Measurements from ENCODE around the gene GCH1. TPM values are rescaled to one million over a fixed set of nuclear protein-coding genes. Genes with fewer than 3 reads are reported as not detected.

The GCH1 gene
- total and polyA plus RNA-seq, 4 experiments from 2014 or later, result 28.4 to 31.9 (median 30.5) TPM

- Mint-ChIP-seq H3K4me3 (no peak overlapping the region), H3K27ac (peak overlapping the region in 1 of 7 donors; percentile 8), H3K4me1 (peaks cover 0 to 4% (median under 1%) of the 10 kb centered on the region in 4 donors), H3K9me3 (peaks cover 0 to 2% (median 0%) of the 10 kb centered on the region in 8 donors), H3K27me3 (no peaks in the 10 kb centered on the region), H3K36me3 (peaks cover 47 to 48% of the 10 kb centered on the region in 2 donors)
- ChIA-PET POLR2A (ENCODE audit: partially characterized antibody) (no interaction called here), CTCF (ENCODE audit: partially characterized antibody) (no interaction called here)
- intact Hi-C loops (cut with micrococcal nuclease), result loop anchor here (5.0 kb wide), 1 partner anchor 62 kb away; the partner anchor contains the start of gene GCH1
- Histone ChIP-seq H3K4me1 (ENCODE audit: insufficient read depth, low read length) (no peaks in the 10 kb centered on the region), H3K9me3 (ENCODE audit: control insufficient read depth in 1 of 2, low read length in 2 of 2) (no peaks in the 10 kb centered on the region), H3K27ac (ENCODE audit: low read depth, low read length) (no peak overlapping the region), H3K4me3 (ENCODE audit: low read length in 2 of 2) (no peak overlapping the region), H3K27me3 (ENCODE audit: insufficient read depth, low read length) (no peaks in the 10 kb centered on the region), H3K36me3 (ENCODE audit: insufficient read depth, low read length) (peaks cover 11% of the 10 kb centered on the region)
- no peak for DNase-seq
These were observed 61.8 kb downstream of the GCH1 start for GRCh38 chr14:54840798-54841197.

- CTCF ChIA-PET (ENCODE audit: partially characterized antibody), result no interaction called here
These were observed 62.3 kb downstream of the GCH1 start for GRCh38 chr14:54840336-54840735.

GRCh38 chr14:54839701-54840119, 62.9 kb downstream of the GCH1 start:
- Histone ChIP-seq H3K36me3 (ENCODE audit: insufficient read depth, low read length) (peaks cover 11% of the 10 kb centered on the region), H3K27ac (ENCODE audit: low read depth, low read length) (no peak overlapping the region), H3K9me3 (ENCODE audit: control insufficient read depth in 1 of 2, low read length in 2 of 2) (no peaks in the 10 kb centered on the region), H3K4me3 (ENCODE audit: low read length in 2 of 2) (no peak overlapping the region), H3K4me1 (ENCODE audit: insufficient read depth, low read length) (no peaks in the 10 kb centered on the region), H3K27me3 (ENCODE audit: insufficient read depth, low read length) (no peaks in the 10 kb centered on the region)
- peak overlapping the region in 1 of 7 donors; percentile 79 for H3K27ac Mint-ChIP-seq
- ChIA-PET CTCF (ENCODE audit: partially characterized antibody) (no interaction called here), POLR2A (ENCODE audit: partially characterized antibody) (no interaction called here)
- DNase-seq, result no peak
- H3K27me3 Mint-ChIP-seq, result no peaks in the 10 kb centered on the region
- intact Hi-C loops (cut with micrococcal nuclease), result loop anchor here (5.0 kb wide), 1 partner anchor 63 kb away; the partner anchor contains the start of gene GCH1
- peaks cover 0 to 2% (median 0%) of the 10 kb centered on the region in 8 donors for H3K9me3 Mint-ChIP-seq
- H3K36me3 Mint-ChIP-seq, result peaks cover 42 to 44% of the 10 kb centered on the region in 2 donors
- H3K4me3 Mint-ChIP-seq, result no peak overlapping the region
- H3K4me1 Mint-ChIP-seq, result peaks cover 0 to 4% (median under 1%) of the 10 kb centered on the region in 4 donors

More at GRCh38 chr14:54840336-54840735, 62.3 kb downstream of the GCH1 start:
- no peak for DNase-seq
- POLR2A ChIA-PET (ENCODE audit: partially characterized antibody), result no interaction called here
- H3K4me1 Mint-ChIP-seq, result peaks cover 0 to 4% (median under 1%) of the 10 kb centered on the region in 4 donors
- H3K4me1 ChIP-seq (ENCODE audit: insufficient read depth, low read length), result no peaks in the 10 kb centered on the region
- no peak overlapping the region for H3K4me3 ChIP-seq (ENCODE audit: low read length in 2 of 2)
- H3K36me3 ChIP-seq (ENCODE audit: insufficient read depth, low read length), result peaks cover 11% of the 10 kb centered on the region
- H3K4me3 Mint-ChIP-seq, result no peak overlapping the region
- peaks cover 42 to 45% of the 10 kb centered on the region in 2 donors for H3K36me3 Mint-ChIP-seq
- H3K9me3 Mint-ChIP-seq, result peaks cover 0 to 2% (median 0%) of the 10 kb centered on the region in 8 donors
- H3K27me3 ChIP-seq (ENCODE audit: insufficient read depth, low read length), result no peaks in the 10 kb centered on the region
- H3K27ac ChIP-seq (ENCODE audit: low read depth, low read length), result no peak overlapping the region
- intact Hi-C loops (cut with micrococcal nuclease), result loop anchor here (5.0 kb wide), 1 partner anchor 62 kb away; the partner anchor contains the start of gene GCH1
- H3K27ac Mint-ChIP-seq, result peak overlapping the region in 2 of 7 donors; percentile 8 to 42
- no peaks in the 10 kb centered on the region for H3K27me3 Mint-ChIP-seq
- no peaks in the 10 kb centered on the region for H3K9me3 ChIP-seq (ENCODE audit: control insufficient read depth in 1 of 2, low read length in 2 of 2)

- Histone ChIP-seq H3K27ac (ENCODE audit: low read depth, low read length) (no peak overlapping the region), H3K9me3 (ENCODE audit: control insufficient read depth in 1 of 2, low read length in 2 of 2) (no peaks in the 10 kb centered on the region), H3K36me3 (ENCODE audit: insufficient read depth, low read length) (peaks cover 10% of the 10 kb centered on the region), H3K27me3 (ENCODE audit: insufficient read depth, low read length) (no peaks in the 10 kb centered on the region), H3K4me3 (ENCODE audit: low read length in 2 of 2) (no peak overlapping the region), H3K4me1 (ENCODE audit: insufficient read depth, low read length) (no peaks in the 10 kb centered on the region)
- ChIA-PET POLR2A (ENCODE audit: partially characterized antibody) (no interaction called here), CTCF (ENCODE audit: partially characterized antibody) (no interaction called here)
- DNase-seq, result no peak
- peak overlapping the region in 2 of 7 donors; percentile 29 to 79 for H3K27ac Mint-ChIP-seq
- H3K27me3 Mint-ChIP-seq, result no peaks in the 10 kb centered on the region
- peaks cover 0 to 2% (median 0%) of the 10 kb centered on the region in 8 donors for H3K9me3 Mint-ChIP-seq
- H3K36me3 Mint-ChIP-seq, result peaks cover 35 to 37% of the 10 kb centered on the region in 2 donors
- peaks cover 0 to 1% (median 0%) of the 10 kb centered on the region in 4 donors for H3K4me1 Mint-ChIP-seq
- intact Hi-C loops (cut with micrococcal nuclease), result no loop called here
- H3K4me3 Mint-ChIP-seq, result no peak overlapping the region
These were observed 63.6 kb downstream of the GCH1 start for GRCh38 chr14:54838931-54839512.

- H3K4me1 ChIP-seq (ENCODE audit: insufficient read depth, low read length), result no peaks in the 10 kb centered on the region
These were observed 65.0 kb downstream of the GCH1 start for GRCh38 chr14:54837508-54838149.

GRCh38 chr14:54836231-54836630, 66.4 kb downstream of the GCH1 start:
- H3K4me1 Mint-ChIP-seq, result no peaks in the 10 kb centered on the region
- ChIA-PET CTCF (ENCODE audit: partially characterized antibody) (no interaction called here), POLR2A (ENCODE audit: partially characterized antibody) (no interaction called here)
- Histone ChIP-seq H3K27me3 (ENCODE audit: insufficient read depth, low read length) (no peaks in the 10 kb centered on the region), H3K36me3 (ENCODE audit: insufficient read depth, low read length) (no peaks in the 10 kb centered on the region), H3K27ac (ENCODE audit: low read depth, low read length) (no peak overlapping the region), H3K9me3 (ENCODE audit: control insufficient read depth in 1 of 2, low read length in 2 of 2) (no peaks in the 10 kb centered on the region), H3K4me1 (ENCODE audit: insufficient read depth, low read length) (no peaks in the 10 kb centered on the region), H3K4me3 (ENCODE audit: low read length in 2 of 2) (no peak overlapping the region)
- no peak overlapping the region for H3K27ac Mint-ChIP-seq
- peaks cover 0 to 9% (median 6%) of the 10 kb centered on the region in 8 donors for H3K9me3 Mint-ChIP-seq
- intact Hi-C loops (cut with micrococcal nuclease), result no loop called here
- H3K36me3 Mint-ChIP-seq, result peaks cover 20 to 21% of the 10 kb centered on the region in 2 donors
- no peak overlapping the region for H3K4me3 Mint-ChIP-seq
- no peak for DNase-seq
- no peaks in the 10 kb centered on the region for H3K27me3 Mint-ChIP-seq

More at GRCh38 chr14:54837508-54838149, 65.0 kb downstream of the GCH1 start:
- CTCF ChIA-PET (ENCODE audit: partially characterized antibody), result interaction anchor here (0.9 kb wide), 1 partner anchor 33 kb away, joined by 3 read pairs; no protein-coding TSS in a partner anchor
- H3K27ac Mint-ChIP-seq, result peak overlapping the region in 1 of 7 donors; percentile 78
- H3K27ac ChIP-seq (ENCODE audit: low read depth, low read length), result no peak overlapping the region
- H3K4me1 Mint-ChIP-seq, result peaks cover 0 to 1% (median 0%) of the 10 kb centered on the region in 4 donors
- no peaks in the 10 kb centered on the region for H3K9me3 ChIP-seq (ENCODE audit: control insufficient read depth in 1 of 2, low read length in 2 of 2)
- no peak overlapping the region for H3K4me3 Mint-ChIP-seq
- H3K36me3 Mint-ChIP-seq, result peaks cover 29 to 34% of the 10 kb centered on the region in 2 donors
- peaks cover 4% of the 10 kb centered on the region for H3K36me3 ChIP-seq (ENCODE audit: insufficient read depth, low read length)
- intact Hi-C loops (cut with micrococcal nuclease), result no loop called here
- no peak for DNase-seq
- no peak overlapping the region for H3K4me3 ChIP-seq (ENCODE audit: low read length in 2 of 2)
- H3K27me3 Mint-ChIP-seq, result no peaks in the 10 kb centered on the region
- H3K27me3 ChIP-seq (ENCODE audit: insufficient read depth, low read length), result no peaks in the 10 kb centered on the region
- POLR2A ChIA-PET (ENCODE audit: partially characterized antibody), result no interaction called here
- H3K9me3 Mint-ChIP-seq, result peaks cover 0 to 5% (median 2%) of the 10 kb centered on the region in 8 donors

GRCh38 chr14:54834727-54835126, 67.9 kb downstream of the GCH1 start:
- ChIA-PET POLR2A (ENCODE audit: partially characterized antibody) (no interaction called here), CTCF (ENCODE audit: partially characterized antibody) (no interaction called here)
- no peaks in the 10 kb centered on the region for H3K4me1 ChIP-seq (ENCODE audit: insufficient read depth, low read length)
- DNase-seq, result no peak
- peaks cover 0 to 20% (median 13%) of the 10 kb centered on the region in 8 donors for H3K9me3 Mint-ChIP-seq
- H3K36me3 Mint-ChIP-seq, result peaks cover 12 to 13% of the 10 kb centered on the region in 2 donors
- no peaks in the 10 kb centered on the region for H3K27me3 ChIP-seq (ENCODE audit: insufficient read depth, low read length)
- H3K27ac ChIP-seq (ENCODE audit: low read depth, low read length), result no peak overlapping the region
- no peak overlapping the region for H3K4me3 ChIP-seq (ENCODE audit: low read length in 2 of 2)
- peak overlapping the region in 1 of 7 donors; percentile 49 for H3K27ac Mint-ChIP-seq
- intact Hi-C loops (cut with micrococcal nuclease), result no loop called here
- H3K36me3 ChIP-seq (ENCODE audit: insufficient read depth, low read length), result no peaks in the 10 kb centered on the region
- H3K9me3 ChIP-seq (ENCODE audit: control insufficient read depth in 1 of 2, low read length in 2 of 2), result no peaks in the 10 kb centered on the region
- H3K27me3 Mint-ChIP-seq, result no peaks in the 10 kb centered on the region
- H3K4me3 Mint-ChIP-seq, result no peak overlapping the region
- H3K4me1 Mint-ChIP-seq, result no peaks in the 10 kb centered on the region

All from CD4-positive, alpha-beta memory T cell (primary cell).